Activated naive CD8-positive, alpha-beta T cell (primary cell): ENCODE results near the gene CLEC4A.
"Not testable (repeated sequence)": the region's sequence is repeated elsewhere in the genome, so short reads cannot be mapped to it uniquely, and the experiment has no call there.

Experiments
- H3K27ac Mint-ChIP-seq: one replicate; pipeline ENCODE4 v1.8.0; 2021; ENCODE audit warnings: mixed read lengths
- H3K27me3 Mint-ChIP-seq: one replicate; pipeline ENCODE4 v1.8.0; 2021; ENCODE audit warnings: mixed read lengths
- H3K36me3 Mint-ChIP-seq: one replicate; pipeline ENCODE4 v1.8.0; 2021; ENCODE audit warnings: mixed read lengths
- H3K4me1 Mint-ChIP-seq: one replicate; pipeline ENCODE4 v1.8.0; 2021; ENCODE audit warnings: low read depth, mixed read lengths
- H3K4me3 Mint-ChIP-seq: one replicate; pipeline ENCODE4 v1.8.0; 2021; ENCODE audit warnings: mild to moderate bottlenecking, mixed read lengths
- H3K9me3 Mint-ChIP-seq: one replicate; pipeline ENCODE4 v1.8.0; 2021; ENCODE audit warnings: low read depth, mixed read lengths

Gene CLEC4A

DNA sequence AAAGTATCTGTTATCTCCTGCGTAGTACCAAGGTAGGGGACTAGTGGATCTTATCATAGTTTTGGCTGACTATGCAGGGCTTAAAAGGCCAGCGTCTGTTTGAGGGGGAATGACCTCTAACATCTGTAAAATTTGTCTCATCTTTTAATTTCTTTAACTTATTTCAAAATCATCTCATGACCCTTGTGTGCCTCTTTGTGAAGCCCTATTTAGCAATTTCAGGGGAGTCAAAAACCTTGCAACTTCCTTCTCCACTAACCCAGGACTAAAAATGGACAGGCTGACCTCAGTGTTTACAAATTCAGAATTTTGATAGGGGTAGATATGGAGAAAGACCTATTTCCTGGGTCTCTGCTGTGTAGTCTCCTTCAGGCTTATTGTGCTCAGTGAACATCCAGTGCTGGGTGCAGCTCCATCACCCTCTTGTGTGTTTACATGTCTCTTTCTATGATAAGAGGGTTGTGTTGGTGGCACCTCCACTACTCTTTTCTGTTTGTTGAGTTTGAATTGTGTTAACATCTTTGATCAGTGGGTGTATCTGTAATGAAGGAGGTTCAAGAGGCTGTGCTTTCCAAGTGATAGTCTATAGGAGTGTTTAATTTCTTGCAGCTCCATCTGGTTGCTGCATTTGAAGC is 27.0 kb upstream of the CLEC4A start:
- no peaks in the 10 kb centered on the region for H3K27me3 Mint-ChIP-seq
- H3K4me1 Mint-ChIP-seq = peaks cover 18% of the 10 kb centered on the region
- H3K9me3 Mint-ChIP-seq = no peaks in the 10 kb centered on the region
- H3K27ac Mint-ChIP-seq = peak overlapping the region; percentile 8
- H3K36me3 Mint-ChIP-seq = peaks cover 18% of the 10 kb centered on the region
- H3K4me3 Mint-ChIP-seq = no peak overlapping the region

DNA sequence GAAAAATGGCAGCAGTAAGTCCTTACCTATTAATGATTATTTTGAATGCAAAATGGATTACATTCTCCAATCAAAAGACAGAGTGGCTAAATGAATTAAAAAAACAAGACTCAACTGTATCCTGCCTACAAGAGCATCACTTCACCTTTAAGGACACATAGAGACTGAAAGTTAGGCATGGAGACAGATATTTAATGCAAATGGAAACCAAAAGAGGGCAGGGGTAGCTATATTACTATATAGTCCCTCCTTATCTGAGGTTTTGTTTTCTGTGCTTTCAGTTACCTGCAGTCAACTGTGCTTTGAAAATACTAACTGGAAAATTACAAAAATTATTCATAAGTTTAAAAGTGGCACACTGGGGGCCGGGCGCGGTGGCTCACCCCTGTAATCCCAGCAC is 24.2 kb upstream of the CLEC4A start:
- H3K4me1 Mint-ChIP-seq = peaks cover 11% of the 10 kb centered on the region
- H3K36me3 Mint-ChIP-seq = peaks cover 11% of the 10 kb centered on the region
- H3K9me3 Mint-ChIP-seq = no peaks in the 10 kb centered on the region
- no peak overlapping the region for H3K4me3 Mint-ChIP-seq
- H3K27ac Mint-ChIP-seq = peak overlapping the region; percentile 11
- no peaks in the 10 kb centered on the region for H3K27me3 Mint-ChIP-seq

DNA sequence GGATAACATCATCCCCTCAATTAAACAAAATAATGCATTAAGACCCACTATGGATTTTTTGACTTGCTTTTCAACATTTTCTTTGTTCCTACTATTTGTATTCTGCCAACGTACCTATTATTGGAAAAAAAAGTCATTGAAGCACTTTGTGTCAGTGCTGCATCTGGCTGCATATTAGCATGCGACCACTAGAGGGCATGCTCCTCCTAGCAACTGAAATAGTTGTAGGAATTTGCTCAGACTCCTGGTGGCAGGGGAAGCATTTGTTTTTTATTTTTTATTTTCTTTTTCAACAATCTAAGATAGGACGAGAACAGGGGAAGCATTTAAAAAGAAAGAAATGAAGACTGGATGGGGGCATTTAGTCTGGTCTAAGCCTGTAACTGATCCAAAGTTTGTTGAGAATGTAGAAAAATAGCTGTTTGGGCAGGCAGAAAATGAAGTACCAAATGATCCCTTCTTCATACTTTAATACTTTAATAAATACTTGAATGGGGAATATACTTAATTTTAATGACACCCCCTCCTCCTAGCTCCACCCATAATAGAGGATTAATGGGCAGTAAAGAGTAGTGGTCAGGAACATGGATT is 14.5 kb upstream of the CLEC4A start:
- Mint-ChIP-seq H3K36me3 (peaks cover 29% of the 10 kb centered on the region), H3K27me3 (no peaks in the 10 kb centered on the region), H3K4me3 (no peak overlapping the region), H3K27ac (no peak overlapping the region), H3K9me3 (no peaks in the 10 kb centered on the region), H3K4me1 (peaks cover 3% of the 10 kb centered on the region)

DNA sequence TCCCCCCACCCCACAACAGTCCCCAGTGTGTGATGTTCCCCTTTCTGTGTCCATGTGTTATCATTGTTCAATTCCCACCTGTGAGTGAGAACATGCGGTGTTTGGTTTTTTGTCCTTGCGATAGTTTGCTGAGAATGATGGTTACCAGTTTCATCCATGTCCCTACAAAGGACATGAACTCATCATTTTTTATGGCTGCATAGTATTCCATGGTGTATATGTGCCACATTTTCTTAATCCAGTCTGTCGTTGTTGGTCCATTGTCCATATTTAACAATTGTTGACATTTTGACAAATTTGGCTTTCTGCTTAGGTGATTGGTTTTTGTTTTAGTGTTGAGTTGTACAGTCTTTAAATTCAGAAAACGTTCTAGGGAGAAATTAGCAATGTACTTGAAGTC is 10.3 kb upstream of the CLEC4A start:
- not testable (repeated sequence) for H3K4me1 Mint-ChIP-seq, H3K4me3 Mint-ChIP-seq, H3K27ac Mint-ChIP-seq, H3K9me3 Mint-ChIP-seq, H3K27me3 Mint-ChIP-seq
- peaks cover 17% of the 10 kb centered on the region for H3K36me3 Mint-ChIP-seq

DNA sequence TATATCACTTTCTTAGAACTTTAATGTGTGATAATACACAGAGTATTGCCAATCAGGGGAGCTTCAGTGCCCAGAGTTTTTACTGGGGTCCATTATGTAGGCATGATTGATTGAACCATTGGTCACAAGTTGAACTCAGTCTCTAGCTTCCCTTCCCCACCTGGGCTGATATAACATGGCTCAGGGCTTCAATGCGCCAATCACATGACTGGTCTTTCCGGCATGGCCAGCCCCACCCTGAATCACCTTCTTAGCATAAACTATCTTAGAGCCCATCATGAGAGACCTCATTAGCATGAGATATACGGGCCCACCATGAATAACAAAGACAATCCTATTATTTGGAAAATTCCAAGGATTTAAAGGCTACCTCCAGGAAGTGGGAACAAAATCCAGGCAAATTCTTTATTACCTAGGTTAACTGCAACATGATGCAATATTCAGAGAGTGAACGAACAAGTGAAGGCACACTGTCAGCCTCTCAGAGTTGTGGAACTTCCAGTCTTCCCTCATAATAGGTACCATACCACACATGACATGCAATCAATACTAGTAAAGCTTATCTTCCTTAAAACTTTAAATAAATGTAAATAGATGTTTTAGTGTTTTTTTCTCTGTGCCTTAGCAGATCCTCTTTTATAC is 3.2 kb upstream of the CLEC4A start:
- no peaks in the 10 kb centered on the region for H3K9me3 Mint-ChIP-seq
- H3K4me3 Mint-ChIP-seq = no peak overlapping the region
- H3K4me1 Mint-ChIP-seq = no peaks in the 10 kb centered on the region
- H3K36me3 Mint-ChIP-seq = peaks cover 11% of the 10 kb centered on the region
- no peaks in the 10 kb centered on the region for H3K27me3 Mint-ChIP-seq
- H3K27ac Mint-ChIP-seq = no peak overlapping the region

DNA sequence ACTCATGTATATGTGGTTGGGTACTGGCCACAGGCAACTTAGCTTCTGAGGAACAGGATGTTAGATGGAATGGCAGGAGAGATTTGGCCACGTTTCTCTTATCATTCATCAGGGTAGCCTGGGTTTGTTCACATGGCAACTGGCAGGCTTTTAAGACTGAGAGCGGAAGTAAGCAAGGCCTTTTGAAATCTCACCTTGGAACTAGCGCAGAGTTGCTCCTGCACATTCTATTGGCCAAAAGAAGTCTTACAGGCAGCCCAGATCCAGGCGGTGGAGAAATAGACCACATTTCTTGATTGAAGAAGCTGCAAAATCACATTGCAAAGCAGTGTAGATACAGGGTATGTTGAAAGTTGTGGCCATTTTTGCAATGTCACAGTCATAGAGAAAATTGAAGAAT is 3.7 kb downstream of the CLEC4A start:
- Mint-ChIP-seq H3K4me3 (no peak overlapping the region), H3K9me3 (no peaks in the 10 kb centered on the region), H3K36me3 (peaks cover 11% of the 10 kb centered on the region), H3K27ac (peak overlapping the region; percentile 36), H3K27me3 (no peaks in the 10 kb centered on the region), H3K4me1 (peaks cover 15% of the 10 kb centered on the region)

DNA sequence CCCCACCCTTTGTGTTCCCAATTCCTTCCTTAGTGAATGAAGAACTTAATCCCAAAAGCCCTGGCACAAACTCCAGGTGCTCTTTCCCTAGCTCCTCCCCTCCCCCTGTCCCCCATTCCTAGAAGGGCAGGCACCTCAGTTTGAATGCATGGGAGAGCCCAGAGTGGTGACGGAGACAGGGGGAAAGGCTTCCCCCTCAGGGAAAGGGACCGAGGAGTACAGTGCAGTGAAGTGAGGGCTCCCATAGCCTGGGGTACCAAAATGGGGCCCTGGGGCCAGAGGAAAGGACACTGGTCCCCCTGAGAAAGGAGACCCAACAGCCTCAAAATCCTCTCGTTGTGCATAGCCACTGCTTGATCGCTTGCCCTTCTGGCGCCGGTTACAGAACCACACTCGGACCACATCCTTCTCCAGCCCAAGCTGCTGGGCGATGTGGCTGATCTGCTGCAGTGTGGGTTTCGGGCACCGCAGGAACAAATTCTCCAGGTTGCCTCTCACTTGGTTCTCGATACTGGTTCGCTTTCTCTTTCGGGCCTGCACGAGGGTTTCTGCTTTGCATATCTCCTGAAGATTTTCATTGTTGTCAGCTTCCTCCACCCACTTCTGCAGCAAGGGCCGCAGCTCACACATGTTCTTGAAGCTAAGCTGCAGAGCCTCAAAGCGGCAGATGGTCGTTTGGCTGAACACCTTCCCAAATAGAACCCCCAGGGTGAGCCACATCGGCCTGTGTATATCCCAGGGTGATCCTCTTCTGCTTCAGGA is 10.4 kb downstream of the CLEC4A start:
- not testable (repeated sequence) for H3K9me3 Mint-ChIP-seq, H3K27ac Mint-ChIP-seq, H3K4me3 Mint-ChIP-seq, H3K27me3 Mint-ChIP-seq, H3K4me1 Mint-ChIP-seq
- peaks cover 21% of the 10 kb centered on the region for H3K36me3 Mint-ChIP-seq

DNA sequence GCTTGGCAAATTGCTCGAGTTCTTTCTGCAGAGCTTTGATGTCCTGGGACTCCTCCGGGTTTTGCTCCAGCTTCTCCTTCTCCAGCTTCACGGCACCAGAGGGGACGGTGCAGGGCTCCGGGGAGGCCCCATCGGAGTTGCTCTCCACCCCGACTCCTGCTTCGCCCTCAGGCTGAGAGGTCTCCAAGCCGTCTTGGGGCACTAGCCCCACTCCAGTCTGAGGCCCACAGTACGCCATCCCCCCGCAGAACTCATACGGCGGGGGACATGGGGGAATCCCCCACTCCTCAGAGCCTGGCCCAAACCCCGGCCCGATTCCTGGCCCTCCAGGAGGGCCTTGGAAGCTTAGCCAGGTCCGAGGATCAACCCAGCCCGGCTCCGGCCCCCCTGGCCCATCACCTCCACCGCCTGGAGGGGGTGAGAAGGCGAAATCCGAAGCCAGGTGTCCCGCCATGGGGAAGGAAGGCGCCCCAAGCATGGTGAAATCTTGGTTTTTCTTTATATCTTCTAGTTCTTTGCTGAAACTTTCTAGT is 11.0 kb downstream of the CLEC4A start:
- H3K27ac Mint-ChIP-seq, H3K4me3 Mint-ChIP-seq, H3K4me1 Mint-ChIP-seq, H3K27me3 Mint-ChIP-seq, H3K9me3 Mint-ChIP-seq: not testable (repeated sequence)
- H3K36me3 Mint-ChIP-seq = peaks cover 23% of the 10 kb centered on the region

DNA sequence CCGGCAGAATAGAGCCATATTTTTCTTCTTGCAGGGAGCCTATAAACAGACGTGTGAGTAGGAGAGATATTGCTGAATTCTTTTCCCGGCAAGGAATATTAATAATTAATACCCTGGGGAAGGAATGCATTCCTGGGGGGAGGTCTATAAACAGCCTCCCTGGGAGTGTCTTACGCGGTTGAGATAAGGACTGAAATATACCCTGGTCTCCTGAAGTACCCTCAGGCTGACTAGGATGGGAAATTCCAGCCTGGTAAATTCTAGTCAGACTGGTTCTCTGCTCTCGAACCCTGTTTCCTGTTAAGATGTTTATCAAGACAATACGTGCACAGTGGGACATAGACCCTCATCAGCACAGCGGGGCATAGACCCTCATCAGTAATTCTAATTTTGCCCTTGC is 18.2 kb downstream of the CLEC4A start:
- H3K4me3 Mint-ChIP-seq, H3K27ac Mint-ChIP-seq, H3K27me3 Mint-ChIP-seq, H3K4me1 Mint-ChIP-seq, H3K9me3 Mint-ChIP-seq: not testable (repeated sequence)
- H3K36me3 Mint-ChIP-seq = peaks cover 27% of the 10 kb centered on the region

DNA sequence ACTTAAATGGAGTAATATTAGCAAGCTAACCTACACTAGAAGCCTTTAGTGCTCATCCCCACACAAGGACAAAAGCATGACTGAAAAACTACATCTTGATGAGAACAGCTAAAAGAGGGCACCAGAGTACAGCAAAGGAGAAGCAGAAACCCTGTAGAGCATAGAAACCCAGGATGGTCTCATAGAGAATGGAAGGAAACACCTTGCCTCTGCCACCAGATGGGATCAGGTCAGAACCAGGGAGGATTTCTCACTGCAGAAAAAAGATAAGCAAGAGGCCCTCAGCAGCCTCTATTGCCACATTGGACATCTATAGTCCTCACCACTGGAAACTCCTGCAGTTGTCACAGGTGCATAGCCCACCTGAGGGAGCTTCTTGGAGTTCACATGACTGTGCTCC is 19.8 kb downstream of the CLEC4A start:
- H3K4me1 Mint-ChIP-seq = no peaks in the 10 kb centered on the region
- no peak overlapping the region for H3K4me3 Mint-ChIP-seq
- H3K27me3 Mint-ChIP-seq = no peaks in the 10 kb centered on the region
- H3K9me3 Mint-ChIP-seq = peaks cover 6% of the 10 kb centered on the region
- H3K36me3 Mint-ChIP-seq = peaks cover 20% of the 10 kb centered on the region
- no peak overlapping the region for H3K27ac Mint-ChIP-seq

DNA sequence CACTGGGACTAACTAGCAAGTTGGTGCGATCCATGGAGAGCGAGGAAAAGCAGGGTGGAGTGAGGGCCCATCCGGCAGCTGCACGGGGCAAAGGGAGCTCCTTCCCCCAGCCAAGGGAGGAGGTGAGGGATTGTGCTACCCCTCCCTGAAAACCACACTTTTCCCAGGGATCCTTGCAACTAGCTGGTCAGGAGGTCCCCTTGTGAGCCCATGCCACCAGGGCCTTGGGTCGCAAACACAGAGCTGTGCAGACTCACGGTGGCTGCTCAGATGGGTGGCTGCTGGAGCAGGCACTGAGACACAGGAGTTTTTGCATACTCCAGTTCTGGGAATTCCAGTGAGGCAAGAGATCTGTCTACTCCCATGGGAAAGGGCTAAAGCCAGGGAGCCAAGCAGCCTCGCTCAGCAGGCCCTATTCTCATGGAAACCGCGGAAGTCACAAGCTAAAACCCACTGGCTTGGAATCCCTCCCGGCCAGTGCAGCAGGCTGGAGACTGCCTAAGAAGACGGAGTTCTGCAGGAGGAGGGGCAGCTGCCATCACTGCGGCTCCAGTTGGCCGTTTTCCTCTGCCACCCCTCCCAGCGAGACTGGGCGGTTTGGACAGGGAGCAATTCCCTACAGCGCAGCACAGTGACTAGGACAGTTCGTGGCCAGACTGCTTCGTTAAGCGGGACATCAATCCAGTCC is 22.5 kb downstream of the CLEC4A start:
- H3K4me1 Mint-ChIP-seq = no peaks in the 10 kb centered on the region
- H3K36me3 Mint-ChIP-seq = peaks cover 14% of the 10 kb centered on the region
- H3K27me3 Mint-ChIP-seq = no peaks in the 10 kb centered on the region
- H3K9me3 Mint-ChIP-seq = peaks cover 6% of the 10 kb centered on the region
- no peak overlapping the region for H3K27ac Mint-ChIP-seq
- H3K4me3 Mint-ChIP-seq = no peak overlapping the region

DNA sequence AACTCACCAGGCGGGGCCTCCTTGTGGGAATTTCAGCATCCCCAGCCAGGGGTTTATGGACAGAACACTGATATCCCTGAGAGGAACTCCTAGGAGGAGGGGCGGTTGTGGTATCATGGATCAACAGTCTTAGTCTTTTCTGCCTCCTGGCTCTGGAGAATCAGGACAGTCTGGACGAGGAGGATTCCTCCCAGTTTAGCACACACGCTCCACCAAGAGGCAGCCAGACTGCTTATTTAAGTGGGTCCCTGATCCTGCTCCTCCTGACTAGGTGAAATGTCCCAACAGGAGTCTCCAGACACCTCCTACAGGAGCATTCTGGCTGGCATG is 23.0 kb downstream of the CLEC4A start:
- Mint-ChIP-seq H3K36me3 (peaks cover 12% of the 10 kb centered on the region), H3K4me3 (no peak overlapping the region), H3K27ac (no peak overlapping the region), H3K27me3 (no peaks in the 10 kb centered on the region), H3K9me3 (peaks cover 6% of the 10 kb centered on the region), H3K4me1 (no peaks in the 10 kb centered on the region)

DNA sequence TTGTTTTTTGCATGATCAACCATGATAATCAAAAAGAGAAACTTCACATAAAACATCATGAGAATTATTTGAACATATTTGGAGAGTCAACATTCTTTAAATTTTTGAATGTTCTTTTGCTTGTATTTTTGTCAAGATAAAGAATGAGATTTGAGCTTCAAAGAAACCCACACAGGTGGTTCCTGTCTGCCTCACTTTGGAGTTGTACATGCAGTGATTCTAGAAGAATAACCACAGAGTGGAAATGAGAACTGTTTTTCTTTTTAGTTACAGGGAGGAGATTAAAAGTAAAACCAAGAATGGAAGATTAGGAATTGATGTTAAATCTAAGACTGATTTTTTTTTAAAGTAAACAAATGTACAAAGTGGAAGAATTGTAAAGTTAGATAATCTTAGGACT is 31.1 kb downstream of the CLEC4A start:
- no peak overlapping the region for H3K27ac Mint-ChIP-seq
- H3K9me3 Mint-ChIP-seq = no peaks in the 10 kb centered on the region
- H3K4me1 Mint-ChIP-seq = peaks cover 34% of the 10 kb centered on the region
- no peaks in the 10 kb centered on the region for H3K36me3 Mint-ChIP-seq
- H3K4me3 Mint-ChIP-seq = peak overlapping the region; percentile 3
- no peaks in the 10 kb centered on the region for H3K27me3 Mint-ChIP-seq

DNA sequence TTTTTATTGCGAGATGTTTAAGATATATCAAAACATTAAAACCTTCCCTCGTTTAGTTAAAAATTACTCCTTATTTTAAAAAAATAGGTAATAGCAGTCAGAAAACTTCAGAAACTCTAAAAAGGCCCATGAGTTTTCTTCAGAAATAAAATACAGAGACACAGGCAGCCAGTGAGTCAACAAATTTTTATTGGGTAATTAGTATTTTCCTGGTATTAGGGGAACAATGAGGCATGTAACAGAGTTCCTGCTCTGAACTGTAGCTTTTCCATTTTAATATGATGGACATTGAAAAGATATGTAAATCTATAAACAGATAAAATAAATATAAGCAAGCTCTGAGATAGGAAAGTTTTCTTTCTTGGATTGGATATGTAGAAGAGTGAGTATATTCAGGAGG is 33.0 kb downstream of the CLEC4A start:
- Mint-ChIP-seq H3K9me3 (no peaks in the 10 kb centered on the region), H3K27ac (no peak overlapping the region), H3K4me1 (peaks cover 34% of the 10 kb centered on the region), H3K27me3 (no peaks in the 10 kb centered on the region), H3K4me3 (no peak overlapping the region), H3K36me3 (no peaks in the 10 kb centered on the region)

DNA sequence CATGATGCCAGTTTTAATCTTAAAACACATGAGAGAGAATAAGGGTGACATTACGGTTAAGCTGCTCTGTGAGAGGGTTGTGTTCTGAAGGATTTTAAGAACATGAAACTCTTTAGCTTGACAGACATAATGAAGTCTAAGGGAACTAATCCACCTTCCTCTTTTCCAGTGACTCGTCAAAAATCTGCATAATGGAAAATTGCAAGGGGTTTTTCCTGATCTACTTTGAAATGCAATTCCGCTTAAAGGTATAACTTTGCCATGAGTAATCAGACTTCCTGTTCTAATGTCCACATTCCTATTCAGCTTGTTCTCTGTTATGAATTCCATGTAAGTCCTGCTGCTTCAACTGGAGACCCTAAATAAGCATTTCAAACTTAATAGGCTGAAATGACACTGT is 33.4 kb downstream of the CLEC4A start, which contains the start of gene ZNF705A:
ZNF705A (plus strand) TSS at position 171 of the 400 bp plus-strand sequence. CDS start 15,611 bp downstream, outside the sequence.
- no peaks in the 10 kb centered on the region for H3K27me3 Mint-ChIP-seq
- H3K4me3 Mint-ChIP-seq = no peak within 1 kb of the TSS
- H3K9me3 Mint-ChIP-seq = no peaks in the 10 kb centered on the region

More for the DNA sequence above, 33.4 kb downstream of the CLEC4A start, which contains the start of gene ZNF705A:
- Mint-ChIP-seq H3K36me3 (no peaks in the 10 kb centered on the region), H3K4me1 (peaks cover 34% of the 10 kb centered on the region), H3K27ac (no peak within 1 kb of the TSS)
